IPS-18a (cell line): ENCODE measurements around the gene TMEFF1.
A peak's percentile ranks its signal among the peaks of the same experiment; 100 is the strongest.

Experiments
- H3K27ac ChIP-seq: one replicate; pipeline ENCODE4 v1.5.1; 2013; ENCODE audit warnings: low read length
- H3K27me3 ChIP-seq: one replicate; pipeline ENCODE4 v1.6.1; 2013; ENCODE audit warnings: mild to moderate bottlenecking, low read length; ENCODE audit not compliant: control insufficient read depth, insufficient read depth
- H3K36me3 ChIP-seq: one replicate; pipeline ENCODE4 v1.6.1; 2013; ENCODE audit warnings: low read depth, low read length; ENCODE audit not compliant: control insufficient read depth
- H3K4me1 ChIP-seq: one replicate; pipeline ENCODE4 v1.6.1; 2013; ENCODE audit warnings: low read depth, low read length; ENCODE audit not compliant: control insufficient read depth
- H3K4me3 ChIP-seq: one replicate; pipeline ENCODE4 v1.5.1; 2013; ENCODE audit warnings: low read length
- H3K9ac ChIP-seq: one replicate; pipeline ENCODE4 v1.6.1; 2013; ENCODE audit warnings: mild to moderate bottlenecking, low read length, moderate library complexity
- H3K9me3 ChIP-seq: one replicate; pipeline ENCODE4 v1.6.1; 2013; ENCODE audit warnings: low read depth, low read length; ENCODE audit not compliant: control insufficient read depth

The TMEFF1 gene

GRCh38 chr9:100472788-100473275 lies at the start of gene TMEFF1:
Gene TMEFF1 (plus strand): TSS chr9:100473149. CDS start chr9:100473545, 396 bp downstream.
- H3K36me3 ChIP-seq: no peaks in the 10 kb centered on the region

GRCh38 chr9:100425758-100426157 lies 47.2 kb upstream of the TMEFF1 start:
- peak overlapping the region; percentile 79 for H3K4me3 ChIP-seq
- H3K27ac ChIP-seq: no peak overlapping the region
- H3K9ac ChIP-seq: peak overlapping the region; percentile 82

More at GRCh38 chr9:100472788-100473275, at the start of gene TMEFF1:
- H3K27me3 ChIP-seq: no peaks in the 10 kb centered on the region
- H3K9ac ChIP-seq: peak within 1 kb of the TSS; percentile 90
- H3K27ac ChIP-seq: peak within 1 kb of the TSS; percentile 1
- H3K9me3 ChIP-seq: no peaks in the 10 kb centered on the region
- H3K4me3 ChIP-seq: peak within 1 kb of the TSS; percentile 97
- H3K4me1 ChIP-seq: peaks cover 18% of the 10 kb centered on the region

GRCh38 chr9:100426189-100426529 lies 46.8 kb upstream of the TMEFF1 start:
- Histone ChIP-seq H3K4me1 (peaks cover 25% of the 10 kb centered on the region), H3K9me3 (no peaks in the 10 kb centered on the region), H3K27ac (peak overlapping the region; percentile 72), H3K36me3 (no peaks in the 10 kb centered on the region), H3K27me3 (peaks cover 4% of the 10 kb centered on the region), H3K4me3 (peak overlapping the region; percentile 79), H3K9ac (peak overlapping the region; percentile 82)

More at GRCh38 chr9:100425758-100426157, 47.2 kb upstream of the TMEFF1 start:
- peaks cover 25% of the 10 kb centered on the region for H3K4me1 ChIP-seq
- H3K9me3 ChIP-seq: no peaks in the 10 kb centered on the region
- H3K36me3 ChIP-seq: no peaks in the 10 kb centered on the region
- H3K27me3 ChIP-seq: peaks cover 4% of the 10 kb centered on the region

- Histone ChIP-seq H3K4me3 (peak within 1 kb of the TSS; percentile 79), H3K36me3 (no peaks in the 10 kb centered on the region), H3K27me3 (peaks cover 4% of the 10 kb centered on the region), H3K9ac (peak within 1 kb of the TSS; percentile 82), H3K27ac (peak within 1 kb of the TSS; percentile 72), H3K9me3 (no peaks in the 10 kb centered on the region), H3K4me1 (peaks cover 25% of the 10 kb centered on the region)
Measured at GRCh38 chr9:100426530-100427365, 46.2 kb upstream of the TMEFF1 start, which contains the start of gene MSANTD3. Gene MSANTD3 (plus strand): TSS chr9:100427143. CDS start chr9:100441939, 14,796 bp downstream.

- Histone ChIP-seq H3K9me3 (no peaks in the 10 kb centered on the region), H3K27ac (no peak overlapping the region), H3K4me3 (peak overlapping the region; percentile 74), H3K4me1 (peaks cover 25% of the 10 kb centered on the region), H3K36me3 (no peaks in the 10 kb centered on the region), H3K9ac (peak overlapping the region; percentile 80), H3K27me3 (peaks cover 4% of the 10 kb centered on the region)
Measured at GRCh38 chr9:100427366-100428263, 45.3 kb upstream of the TMEFF1 start.

GRCh38 chr9:100428871-100429654 lies 43.9 kb upstream of the TMEFF1 start:
- H3K4me3 ChIP-seq: peak overlapping the region; percentile 74

GRCh38 chr9:100430286-100430940 lies 42.5 kb upstream of the TMEFF1 start:
- H3K9me3 ChIP-seq: no peaks in the 10 kb centered on the region
- no peak overlapping the region for H3K9ac ChIP-seq
- peaks cover 4% of the 10 kb centered on the region for H3K27me3 ChIP-seq
- H3K4me3 ChIP-seq: no peak overlapping the region
- H3K36me3 ChIP-seq: no peaks in the 10 kb centered on the region
- H3K27ac ChIP-seq: no peak overlapping the region
- peaks cover 25% of the 10 kb centered on the region for H3K4me1 ChIP-seq

More at GRCh38 chr9:100428871-100429654, 43.9 kb upstream of the TMEFF1 start:
- Histone ChIP-seq H3K36me3 (no peaks in the 10 kb centered on the region), H3K4me1 (peaks cover 25% of the 10 kb centered on the region), H3K27me3 (peaks cover 4% of the 10 kb centered on the region), H3K9me3 (no peaks in the 10 kb centered on the region), H3K9ac (no peak overlapping the region), H3K27ac (no peak overlapping the region)

GRCh38 chr9:100431886-100432285 lies 41.1 kb upstream of the TMEFF1 start:
- Histone ChIP-seq H3K4me1 (peaks cover 15% of the 10 kb centered on the region), H3K4me3 (no peak overlapping the region), H3K36me3 (no peaks in the 10 kb centered on the region), H3K27me3 (no peaks in the 10 kb centered on the region), H3K9ac (no peak overlapping the region), H3K27ac (no peak overlapping the region), H3K9me3 (no peaks in the 10 kb centered on the region)

GRCh38 chr9:100432736-100433135 lies 40.2 kb upstream of the TMEFF1 start:
- H3K27me3 ChIP-seq: no peaks in the 10 kb centered on the region
- no peaks in the 10 kb centered on the region for H3K9me3 ChIP-seq
- H3K4me3 ChIP-seq: no peak overlapping the region
- H3K9ac ChIP-seq: no peak overlapping the region
- no peak overlapping the region for H3K27ac ChIP-seq
- peaks cover 15% of the 10 kb centered on the region for H3K4me1 ChIP-seq
- H3K36me3 ChIP-seq: no peaks in the 10 kb centered on the region

GRCh38 chr9:100436571-100436970 lies 36.4 kb upstream of the TMEFF1 start:
- Histone ChIP-seq H3K27ac (no peak overlapping the region), H3K36me3 (no peaks in the 10 kb centered on the region), H3K9ac (no peak overlapping the region), H3K9me3 (no peaks in the 10 kb centered on the region), H3K27me3 (no peaks in the 10 kb centered on the region), H3K4me1 (no peaks in the 10 kb centered on the region), H3K4me3 (no peak overlapping the region)
